ENCODE data around the gene NLRP10. TPM values are rescaled to one million over a fixed set of nuclear protein-coding genes. Genes with fewer than 3 reads are reported as not detected.
"Not testable (repeated sequence)": the region's sequence is repeated elsewhere in the genome, so short reads cannot be mapped to it uniquely, and the experiment has no call there.

NLRP10 gene
- total and polyA plus RNA-seq, 7 donors, result not detected

GRCh38 chr11:8003187-8003586 lies 37.9 kb upstream of the NLRP10 start:
- Histone ChIP-seq H3K27me3 (ENCODE audit: insufficient read depth in 3 of 3, low read length in 2 of 3) (no peaks in the 10 kb centered on the region), H3K27ac (no peak overlapping the region), H3K4me1 (no peaks in the 10 kb centered on the region), H3K36me3 (ENCODE audit: insufficient read depth in 1 of 2, low read depth in 1 of 2) (peaks cover 2 to 25% of the 10 kb centered on the region in 2 donors), H3K4me3 (no peak overlapping the region), H3K9me3 (no peaks in the 10 kb centered on the region)
- 71 to 74% (median 73%) methylated on average over 7 of the region's 7 CpGs for whole genome bisulfite sequencing, 3 donors
- no peak for DNase-seq
- TF ChIP-seq CTCF (IDR thresholded peaks at IDR 0.05), result no peak
- intact Hi-C loops (cut with DNase I), result no loop called here
- no peak for ATAC-seq

GRCh38 chr11:8002676-8003075 lies 37.4 kb upstream of the NLRP10 start:
- Histone ChIP-seq H3K4me3 (no peak overlapping the region), H3K27me3 (ENCODE audit: insufficient read depth in 3 of 3, low read length in 2 of 3) (no peaks in the 10 kb centered on the region), H3K27ac (no peak overlapping the region), H3K4me1 (no peaks in the 10 kb centered on the region), H3K9me3 (no peaks in the 10 kb centered on the region), H3K36me3 (ENCODE audit: insufficient read depth in 1 of 2, low read depth in 1 of 2) (peaks cover 6 to 30% of the 10 kb centered on the region in 2 donors)
- intact Hi-C loops (cut with DNase I), result no loop called here
- no peak for DNase-seq
- no peak for TF ChIP-seq CTCF (IDR thresholded peaks at IDR 0.05)
- WGBS, 3 donors, result 37 to 47% (median 37%) methylated on average over 1 of the region's 1 CpG
- no peak for ATAC-seq

GRCh38 chr11:8000390-8000789 lies 35.1 kb upstream of the NLRP10 start:
- Histone ChIP-seq H3K36me3 (ENCODE audit: insufficient read depth in 1 of 2, low read depth in 1 of 2) (peaks cover 14 to 53% of the 10 kb centered on the region in 2 donors), H3K4me3 (no peak overlapping the region), H3K27ac (no peak overlapping the region), H3K27me3 (ENCODE audit: insufficient read depth in 3 of 3, low read length in 2 of 3) (no peaks in the 10 kb centered on the region), H3K9me3 (no peaks in the 10 kb centered on the region), H3K4me1 (no peaks in the 10 kb centered on the region)
- ATAC-seq, result no peak
- no peak for TF ChIP-seq CTCF (IDR thresholded peaks at IDR 0.05)
- DNase-seq, result no peak
- 70 to 78% (median 72%) methylated on average over 5 of the region's 5 CpGs for WGBS, 3 donors
- intact Hi-C loops (cut with DNase I), result no loop called here

- Histone ChIP-seq H3K36me3 (ENCODE audit: insufficient read depth in 1 of 2, low read depth in 1 of 2) (peaks cover 19 to 59% of the 10 kb centered on the region in 2 donors), H3K4me1 (no peaks in the 10 kb centered on the region), H3K9me3 (no peaks in the 10 kb centered on the region), H3K27ac (no peak overlapping the region), H3K27me3 (ENCODE audit: insufficient read depth in 3 of 3, low read length in 2 of 3) (no peaks in the 10 kb centered on the region), H3K4me3 (no peak overlapping the region)
- no peak for DNase-seq
- TF ChIP-seq CTCF (IDR thresholded peaks at IDR 0.05), result no peak
- no peak for ATAC-seq
- intact Hi-C loops (cut with DNase I), result no loop called here
- 92 to 93% (median 92%) methylated on average over 10 of the region's 10 CpGs for WGBS, 3 donors
These were observed 34.5 kb upstream of the NLRP10 start for GRCh38 chr11:7999795-8000194.

- Histone ChIP-seq H3K4me1 (peaks cover 3% of the 10 kb centered on the region), H3K27ac (no peak overlapping the region), H3K9me3 (no peaks in the 10 kb centered on the region), H3K27me3 (ENCODE audit: insufficient read depth in 3 of 3, low read length in 2 of 3) (no peaks in the 10 kb centered on the region), H3K4me3 (no peak overlapping the region), H3K36me3 (ENCODE audit: insufficient read depth in 1 of 2, low read depth in 1 of 2) (peaks cover 42 to 85% of the 10 kb centered on the region in 2 donors)
- no peak for TF ChIP-seq CTCF (IDR thresholded peaks at IDR 0.05)
- 66 to 90% (median 75%) methylated on average over 6 of the region's 6 CpGs for WGBS, 3 donors
- ATAC-seq, result no peak
- DNase-seq, result no peak
- intact Hi-C loops (cut with DNase I), result no loop called here
These were observed 29.5 kb upstream of the NLRP10 start for GRCh38 chr11:7994581-7995278.

GRCh38 chr11:7987560-7987883 lies 22.3 kb upstream of the NLRP10 start:
- Histone ChIP-seq H3K27ac (peak overlapping the region; percentile 80), H3K4me3 (peak overlapping the region; percentile 76), H3K36me3 (ENCODE audit: insufficient read depth in 1 of 2, low read depth in 1 of 2) (peaks cover 5 to 25% of the 10 kb centered on the region in 2 donors), H3K4me1 (peaks cover 28% of the 10 kb centered on the region)
- H3K9me3 ChIP-seq; H3K27me3 ChIP-seq (ENCODE audit: insufficient read depth in 3 of 3, low read length in 2 of 3); DNase-seq: not testable (repeated sequence)
- ATAC-seq, result peak in 2 of 4 donors; percentile 27 to 61
- 0% methylated on average over 6 to 9 of the region's 13 CpGs for WGBS, 3 donors
- intact Hi-C loops (cut with DNase I), result loop anchor here (2.0 to 10.0 kb wide), 5 partner anchors 95 to 893 kb away; no protein-coding TSS in a partner anchor
